CD4-positive, alpha-beta T cell treated with Interleukin-6 for 4 hours (primary cell): ENCODE data around the gene DRG1.
"Not testable (repeated sequence)": the region's sequence is repeated elsewhere in the genome, so short reads cannot be mapped to it uniquely, and the experiment has no call there.

Source experiments
- DNase-seq: peaks from one replicate; pipeline ENCODE4 v3.0.0-alpha.2; 2020; ENCODE audit warnings: mixed read lengths

DRG1 gene

GRCh38 chr22:31399211-31400022 is at the start of gene DRG1:
Gene DRG1, plus strand, starts transcription at chr22:31399604. Its CDS starts 80 bp downstream, at chr22:31399684.
- DNase-seq = peak; percentile 98

GRCh38 chr22:31349960-31350359 is 49.4 kb upstream of the DRG1 start:
- DNase-seq = no peak

GRCh38 chr22:31350410-31350863 is 49.0 kb upstream of the DRG1 start:
- DNase-seq = no peak

GRCh38 chr22:31354515-31354914 is 44.9 kb upstream of the DRG1 start:
- DNase-seq = no peak

- DNase-seq = no peak
Observed at GRCh38 chr22:31360029-31360428, 39.4 kb upstream of the DRG1 start.

GRCh38 chr22:31361743-31362142 is 37.7 kb upstream of the DRG1 start:
- no peak for DNase-seq

- no peak for DNase-seq
Observed at GRCh38 chr22:31363885-31364465, 35.4 kb upstream of the DRG1 start.

- no peak for DNase-seq
Observed at GRCh38 chr22:31367426-31367825, 32.0 kb upstream of the DRG1 start.

- no peak for DNase-seq
Observed at GRCh38 chr22:31377612-31378011, 21.8 kb upstream of the DRG1 start.

GRCh38 chr22:31378123-31378522 is 21.3 kb upstream of the DRG1 start:
- no peak for DNase-seq

- DNase-seq = not testable (repeated sequence)
Observed at GRCh38 chr22:31378651-31379050, 20.8 kb upstream of the DRG1 start.

GRCh38 chr22:31393893-31394292 is 5.5 kb upstream of the DRG1 start:
- DNase-seq = no peak

- no peak for DNase-seq
Observed at GRCh38 chr22:31394326-31394725, 5.1 kb upstream of the DRG1 start.

- no peak for DNase-seq
Observed at GRCh38 chr22:31398231-31398630, 1.2 kb upstream of the DRG1 start.

- DNase-seq = no peak
Observed at GRCh38 chr22:31400023-31400397, 606 bp downstream of the DRG1 start.

GRCh38 chr22:31402350-31402749 is 2.9 kb downstream of the DRG1 start:
- DNase-seq = not testable (repeated sequence)

- DNase-seq = no peak
Observed at GRCh38 chr22:31425331-31426050, 26.1 kb downstream of the DRG1 start.

GRCh38 chr22:31431950-31432349 is 32.5 kb downstream of the DRG1 start:
- DNase-seq = no peak

GRCh38 chr22:31436132-31436531 is 36.7 kb downstream of the DRG1 start:
- no peak for DNase-seq

- DNase-seq = no peak
Observed at GRCh38 chr22:31439808-31440207, 40.4 kb downstream of the DRG1 start.

- no peak for DNase-seq
Observed at GRCh38 chr22:31440681-31441080, 41.3 kb downstream of the DRG1 start.

GRCh38 chr22:31441652-31442051 is 42.2 kb downstream of the DRG1 start:
- no peak for DNase-seq

GRCh38 chr22:31442768-31443489 is 43.5 kb downstream of the DRG1 start:
- DNase-seq = no peak
